ENCODE measurements around the gene ALDOB. TPM values are rescaled to one million over a fixed set of nuclear protein-coding genes. Genes with fewer than 3 reads are reported as not detected.

ALDOB gene
- total and polyA plus RNA-seq, 2 of the 13 experiments (the other 11 are each of a cell fraction or from before 2014, with no cell fraction given): 0.29 to 0.97 TPM

DNA sequence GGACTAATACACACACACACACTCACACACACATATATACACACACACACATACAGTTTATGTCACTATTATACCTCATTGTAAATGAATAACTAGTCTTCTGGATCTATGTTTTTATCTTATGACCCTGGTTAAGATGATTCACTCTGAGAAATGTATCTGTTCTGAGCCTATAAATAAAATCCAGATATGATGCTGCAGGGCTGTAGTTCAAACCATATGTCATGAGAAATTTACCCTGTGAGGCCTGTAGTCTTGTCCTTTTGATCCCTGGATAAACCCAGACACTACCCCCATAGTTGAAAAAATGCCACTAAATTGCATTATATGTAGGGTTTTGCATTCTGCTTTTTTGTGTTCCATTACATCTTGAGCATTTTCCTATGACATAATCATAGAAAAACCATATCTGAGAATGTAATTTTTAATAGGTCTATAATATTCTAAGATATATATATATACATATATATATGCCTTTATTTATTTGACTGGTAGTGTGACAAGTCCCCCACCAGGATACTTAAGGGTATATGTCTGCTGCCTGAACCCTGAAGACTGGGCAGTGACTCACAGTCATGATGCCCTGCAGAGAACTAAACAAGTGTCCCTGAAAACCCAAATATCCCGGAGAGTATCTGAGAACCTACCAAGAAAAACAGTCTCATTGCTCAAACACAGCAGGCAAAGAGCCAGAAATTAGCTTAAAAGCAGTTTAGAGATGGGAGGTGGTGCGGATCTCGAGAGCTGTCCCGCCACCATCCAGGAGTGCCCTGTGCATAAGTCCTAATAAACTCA is 18.4 kb upstream of the ALDOB start:
- H3K36me3 ChIP-seq (replicated peaks in 1 of 2; ENCODE audit: control insufficient read depth in 1 of 2, insufficient read depth in 2 of 2, low read length in 2 of 2): no peaks in the 10 kb centered on the region
- no peak for ATAC-seq
- no peak overlapping the region for H3K27ac ChIP-seq (ENCODE audit: extremely low read length, insufficient read depth, low read length)
- BruUV-seq (replicated peaks): no TSS peak
- no peaks in the 10 kb centered on the region for H3K27me3 ChIP-seq (ENCODE audit: control insufficient read depth in 1 of 2, insufficient read depth in 2 of 2, low read length in 2 of 2)
- H3K4me2 ChIP-seq (ENCODE audit: low read depth, low read length): no peak overlapping the region
- no peak overlapping the region for H2AFZ ChIP-seq (ENCODE audit: low read length)
- 93% methylated on average over 4 of the region's 4 CpGs for WGBS (ENCODE audit: low lambda C conversion rate)
- no peaks in the 10 kb centered on the region for H3K79me2 ChIP-seq (ENCODE audit: insufficient read depth, low read length)
- POLR2A ChIA-PET: interaction anchor here (0.7 kb wide), 1 partner anchor 8 kb away, joined by 3 read pairs; no protein-coding TSS in a partner anchor
- DNase-seq (ENCODE audit: low spot score): no peak
- TF ChIP-seq ZMYM2 (CRISPR knock-in tag; IDR thresholded peaks at IDR 0.05) (no peak), FOXC1 (CRISPR knock-in tag; IDR thresholded peaks at IDR 0.05; ENCODE audit: borderline replicate concordance) (no peak), ZKSCAN5 (CRISPR knock-in tag; IDR thresholded peaks at IDR 0.05) (no peak), ZC3H13 (CRISPR knock-in tag; IDR thresholded peaks at IDR 0.05) (no peak), ZNF446 (CRISPR knock-in tag; IDR thresholded peaks at IDR 0.05) (no peak), ZNF614 (CRISPR knock-in tag; IDR thresholded peaks at IDR 0.05; ENCODE audit: borderline replicate concordance) (no peak), RBAK (CRISPR knock-in tag; IDR thresholded peaks at IDR 0.05) (no peak), ZNF33A (CRISPR knock-in tag; IDR thresholded peaks at IDR 0.05; ENCODE audit: borderline replicate concordance) (no peak)
- TF ChIP-seq, protein P1, sequence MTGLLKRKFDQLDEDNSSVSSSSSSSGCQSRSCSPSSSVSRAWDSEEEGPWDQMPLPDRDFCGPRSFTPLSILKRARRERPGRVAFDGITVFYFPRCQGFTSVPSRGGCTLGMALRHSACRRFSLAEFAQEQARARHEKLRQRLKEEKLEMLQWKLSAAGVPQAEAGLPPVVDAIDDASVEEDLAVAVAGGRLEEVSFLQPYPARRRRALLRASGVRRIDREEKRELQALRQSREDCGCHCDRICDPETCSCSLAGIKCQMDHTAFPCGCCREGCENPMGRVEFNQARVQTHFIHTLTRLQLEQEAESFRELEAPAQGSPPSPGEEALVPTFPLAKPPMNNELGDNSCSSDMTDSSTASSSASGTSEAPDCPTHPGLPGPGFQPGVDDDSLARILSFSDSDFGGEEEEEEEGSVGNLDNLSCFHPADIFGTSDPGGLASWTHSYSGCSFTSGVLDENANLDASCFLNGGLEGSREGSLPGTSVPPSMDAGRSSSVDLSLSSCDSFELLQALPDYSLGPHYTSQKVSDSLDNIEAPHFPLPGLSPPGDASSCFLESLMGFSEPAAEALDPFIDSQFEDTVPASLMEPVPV (CRISPR knock-in tag; IDR thresholded peaks at IDR 0.05): no peak
- peaks cover 30% of the 10 kb centered on the region for H3K9me3 ChIP-seq (ENCODE audit: low read length)
- H3K4me1 ChIP-seq (ENCODE audit: insufficient read depth, low read length): peaks cover 43% of the 10 kb centered on the region
- no peak overlapping the region for H3K4me3 ChIP-seq (replicated peaks in 1 of 3; ENCODE audit: insufficient read depth in 1 of 3, low read depth in 2 of 3, low read length in 3 of 3)
- in situ Hi-C loops (cut with HindIII; ENCODE audit: extremely low pct_ligation_motif_present, low pct_unique_long_range_greater_than_20kb): no loop called here
- no peaks in the 10 kb centered on the region for H4K20me1 ChIP-seq (ENCODE audit: insufficient read depth, low read length)
- FAIRE-seq: no peak
- CTCF ChIA-PET (ENCODE audit: low intra/inter-chr PET ratio, low total read pairs): no interaction called here
- intact Hi-C loops (cut with micrococcal nuclease; ENCODE audit: unreplicated experiment): no loop called here
- H3K9ac ChIP-seq (ENCODE audit: insufficient read depth, low read depth, low read length): no peak overlapping the region
